ENCODE data around the gene STH.
"Not testable (repeated sequence)": the region's sequence is repeated elsewhere in the genome, so short reads cannot be mapped to it uniquely, and the experiment has no call there.

The STH gene

GRCh38 chr17:45998987-45999899 is at the start of gene STH:
TSS of gene STH (plus strand) at chr17:45999250. CDS start at chr17:45999280, 30 bp downstream.
- no peak for DNase-seq

GRCh38 chr17:45949755-45950320 is 49.2 kb upstream of the STH start:
- DNase-seq, result no peak

- DNase-seq, result no peak
Observed at GRCh38 chr17:45950888-45951287, 48.2 kb upstream of the STH start.

GRCh38 chr17:45951403-45951802 is 47.6 kb upstream of the STH start:
- no peak for DNase-seq

- DNase-seq, result no peak
Observed at GRCh38 chr17:45951941-45952340, 47.1 kb upstream of the STH start.

GRCh38 chr17:45952814-45953320 is 46.2 kb upstream of the STH start:
- no peak for DNase-seq

GRCh38 chr17:45953561-45953960 is 45.5 kb upstream of the STH start:
- DNase-seq, result no peak

GRCh38 chr17:45954914-45955313 is 44.1 kb upstream of the STH start:
- DNase-seq, result no peak

- DNase-seq, result no peak
Observed at GRCh38 chr17:45955326-45955725, 43.7 kb upstream of the STH start.

GRCh38 chr17:45956090-45956489 is 43.0 kb upstream of the STH start:
- DNase-seq, result no peak

- not testable (repeated sequence) for DNase-seq
Observed at GRCh38 chr17:45956746-45957145, 42.3 kb upstream of the STH start.

- no peak for DNase-seq
Observed at GRCh38 chr17:45958307-45958706, 40.7 kb upstream of the STH start.

GRCh38 chr17:45958994-45959665 is 39.9 kb upstream of the STH start:
- DNase-seq, result no peak

- DNase-seq, result no peak
Observed at GRCh38 chr17:45960311-45960710, 38.7 kb upstream of the STH start.

GRCh38 chr17:45961206-45961605 is 37.8 kb upstream of the STH start:
- DNase-seq, result no peak

- DNase-seq, result no peak
Observed at GRCh38 chr17:45962221-45962972, 36.7 kb upstream of the STH start.

- DNase-seq, result no peak
Observed at GRCh38 chr17:45963283-45963682, 35.8 kb upstream of the STH start.

- DNase-seq, result no peak
Observed at GRCh38 chr17:45963889-45964288, 35.2 kb upstream of the STH start.

- DNase-seq, result no peak
Observed at GRCh38 chr17:45964634-45965033, 34.4 kb upstream of the STH start.

- no peak for DNase-seq
Observed at GRCh38 chr17:45965812-45966211, 33.2 kb upstream of the STH start.

GRCh38 chr17:45966606-45967280 is 32.3 kb upstream of the STH start:
- DNase-seq, result no peak

- no peak for DNase-seq
Observed at GRCh38 chr17:45967378-45967777, 31.7 kb upstream of the STH start.
